Activated gamma-delta T cell treated with anti-CD3 and anti-CD28 coated beads, Interleukin-2, amount 50 U/mL, for 16 hours (primary cell): ENCODE results near the gene CEACAM3.
"Not testable (repeated sequence)": the region's sequence is repeated elsewhere in the genome, so short reads cannot be mapped to it uniquely, and the experiment has no call there.

ENCODE experiments used
- DNase-seq: peaks from one replicate; pipeline ENCODE4 v3.0.0-alpha.2; 2020; ENCODE audit warnings: low read depth

Gene CEACAM3

GRCh38 chr19:41796362-41796761, at the start of gene CEACAM3:
Gene CEACAM3 (plus strand): TSS chr19:41796587. CDS start chr19:41796678, 91 bp downstream.
- DNase-seq = no peak

GRCh38 chr19:41746593-41747227, 49.7 kb upstream of the CEACAM3 start:
- peak; percentile 5 for DNase-seq

GRCh38 chr19:41748012-41748411, 48.4 kb upstream of the CEACAM3 start:
- DNase-seq = no peak

DNA sequence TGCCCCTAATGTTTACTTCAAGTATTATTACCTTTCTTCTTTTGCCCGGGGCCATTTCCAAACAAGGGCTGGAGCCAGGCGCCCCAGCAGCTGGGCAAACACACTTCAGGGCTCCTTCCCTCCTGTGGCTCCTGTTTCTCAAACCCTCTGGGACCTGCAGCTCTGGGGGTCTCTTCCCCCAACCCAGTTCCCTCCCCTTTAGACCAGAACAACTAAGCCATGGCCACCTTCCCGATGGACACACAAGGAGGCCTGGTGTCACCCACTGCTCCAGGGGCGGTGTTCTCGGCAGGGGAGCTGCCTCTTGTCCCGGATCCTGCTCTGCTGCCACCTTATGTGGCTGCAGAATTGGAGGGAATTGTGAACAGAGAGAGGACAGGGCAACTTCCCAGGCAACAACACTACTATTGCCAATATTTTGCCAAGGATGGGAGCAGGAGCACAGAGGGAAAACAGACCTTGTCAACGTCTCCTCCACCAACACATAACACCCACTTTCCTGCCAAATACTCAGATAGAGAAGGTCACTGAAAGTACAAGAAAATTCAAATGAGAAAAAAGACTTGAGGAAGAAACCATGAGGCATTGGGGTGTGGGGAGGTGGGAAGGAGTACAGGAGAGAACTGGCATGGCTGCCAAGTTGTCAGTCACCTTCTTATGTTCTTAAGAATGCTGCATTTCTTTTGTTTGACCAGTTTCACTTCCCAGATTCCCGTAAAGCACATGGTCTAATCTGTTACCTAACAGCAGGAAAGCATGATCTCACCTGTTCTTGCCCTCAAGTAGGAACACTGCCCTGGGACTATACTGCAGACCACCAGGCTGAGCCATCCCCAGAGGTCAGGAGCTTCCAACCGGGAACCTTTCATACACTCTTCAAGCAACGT, 45.9 kb upstream of the CEACAM3 start:
- not testable (repeated sequence) for DNase-seq

GRCh38 chr19:41753159-41753558, 43.2 kb upstream of the CEACAM3 start:
- DNase-seq = peak; percentile 61

- DNase-seq = peak; percentile 53
Measured at GRCh38 chr19:41753936-41754529, 42.4 kb upstream of the CEACAM3 start.

GRCh38 chr19:41755328-41755913, 41.0 kb upstream of the CEACAM3 start, which contains the start of gene CEACAM6:
Gene CEACAM6 (plus strand): TSS chr19:41755530. CDS start chr19:41755639, 109 bp downstream.
- DNase-seq = no peak

DNA sequence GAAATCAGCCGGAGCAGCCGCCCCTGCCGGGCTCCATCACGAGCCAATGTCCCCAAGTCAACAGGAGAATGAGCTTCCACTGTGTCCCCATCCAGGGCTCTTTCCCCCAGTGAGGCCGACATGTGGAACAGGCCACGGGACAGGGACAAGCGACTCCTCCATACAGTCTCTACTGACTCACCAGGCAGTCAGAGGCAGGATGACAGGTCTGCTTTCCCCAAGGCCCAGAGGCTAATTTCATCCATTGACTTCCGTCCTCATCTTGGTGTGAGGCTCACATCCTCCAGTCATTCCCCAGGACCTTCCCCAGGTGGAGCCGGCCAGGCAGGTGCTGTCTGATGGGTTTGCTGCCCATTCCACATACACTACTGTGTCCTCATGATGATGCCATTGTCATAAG, 37.5 kb upstream of the CEACAM3 start:
- no peak for DNase-seq

DNA sequence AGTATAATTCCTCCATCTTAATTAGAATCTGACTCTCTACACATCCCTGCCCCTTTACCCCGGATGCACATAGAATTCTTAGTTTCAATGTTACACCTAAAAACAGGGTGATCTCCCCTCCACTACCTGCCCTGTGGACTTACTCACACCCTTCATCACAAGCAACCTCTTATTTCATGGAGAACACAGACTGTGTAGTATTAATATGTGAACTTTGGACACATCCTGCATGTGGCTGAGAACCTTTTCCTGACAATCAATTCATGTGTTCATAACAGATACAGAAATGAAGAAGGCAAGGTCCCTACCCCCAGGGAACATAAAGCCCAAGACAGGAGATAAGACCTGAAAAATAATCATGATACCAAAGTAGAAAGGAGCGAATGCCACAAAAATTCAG, 29.3 kb upstream of the CEACAM3 start:
- no peak for DNase-seq

GRCh38 chr19:41768105-41768504, 28.3 kb upstream of the CEACAM3 start:
- not testable (repeated sequence) for DNase-seq

DNA sequence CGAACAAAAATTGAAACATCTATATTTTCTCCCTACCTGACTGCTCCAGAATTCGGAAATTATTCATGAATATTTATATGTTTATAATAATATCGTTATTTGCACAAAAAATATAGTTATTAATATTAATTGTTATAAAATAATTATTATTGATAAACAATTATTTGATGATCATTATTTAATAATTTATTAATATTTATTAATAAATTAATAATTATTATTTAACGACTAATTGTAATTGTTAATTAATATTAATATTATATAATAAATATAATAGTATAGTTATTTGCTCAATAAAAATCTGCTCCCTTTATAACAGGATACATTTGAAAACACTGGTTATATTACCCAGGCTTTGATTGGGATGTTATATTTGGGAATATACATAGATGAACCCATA, 26.8 kb upstream of the CEACAM3 start:
- DNase-seq = no peak

GRCh38 chr19:41771410-41771809, 25.0 kb upstream of the CEACAM3 start:
- no peak for DNase-seq

DNA sequence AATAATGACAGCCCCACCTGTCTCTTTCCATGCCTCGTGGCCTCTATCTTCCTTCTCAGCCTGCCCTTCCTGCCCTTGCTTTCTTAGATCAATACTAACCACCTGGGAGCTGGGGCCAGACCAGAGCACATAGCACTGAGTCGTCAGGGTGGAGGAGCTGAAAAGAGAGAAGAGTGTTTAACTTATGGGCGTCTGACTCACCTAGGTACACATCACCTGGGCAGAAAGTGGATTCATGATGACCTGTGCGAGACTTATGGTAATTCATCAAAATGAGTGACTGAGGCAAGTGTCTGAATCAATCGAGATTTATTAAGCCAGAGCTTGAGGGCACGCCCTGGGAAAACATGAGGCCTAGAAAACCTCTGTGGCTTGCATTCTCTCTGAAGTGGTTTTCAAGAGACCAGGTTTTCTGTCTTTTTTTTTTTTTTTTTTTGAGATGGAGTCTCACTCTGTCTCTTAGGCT, 21.8 kb upstream of the CEACAM3 start:
- DNase-seq = no peak

DNA sequence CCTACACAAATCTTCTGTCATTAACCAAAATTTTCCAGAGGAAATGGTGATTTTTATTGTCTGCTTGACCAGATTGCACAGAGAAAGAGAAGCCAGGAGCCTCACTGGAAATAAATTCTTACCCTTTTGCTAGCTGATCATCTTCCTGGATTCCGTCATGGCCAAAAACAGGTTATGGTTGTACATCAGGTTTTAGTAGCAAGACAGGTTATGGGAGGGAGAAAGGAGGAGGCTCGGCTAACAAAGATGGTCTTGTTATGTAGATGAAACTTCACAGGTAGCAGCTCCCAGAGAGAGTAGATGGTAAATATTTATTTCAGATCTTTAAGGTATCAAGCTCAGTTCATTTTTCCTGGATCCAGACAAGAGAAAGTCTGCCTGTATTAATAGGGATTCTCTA, 19.7 kb upstream of the CEACAM3 start:
- DNase-seq = no peak

DNA sequence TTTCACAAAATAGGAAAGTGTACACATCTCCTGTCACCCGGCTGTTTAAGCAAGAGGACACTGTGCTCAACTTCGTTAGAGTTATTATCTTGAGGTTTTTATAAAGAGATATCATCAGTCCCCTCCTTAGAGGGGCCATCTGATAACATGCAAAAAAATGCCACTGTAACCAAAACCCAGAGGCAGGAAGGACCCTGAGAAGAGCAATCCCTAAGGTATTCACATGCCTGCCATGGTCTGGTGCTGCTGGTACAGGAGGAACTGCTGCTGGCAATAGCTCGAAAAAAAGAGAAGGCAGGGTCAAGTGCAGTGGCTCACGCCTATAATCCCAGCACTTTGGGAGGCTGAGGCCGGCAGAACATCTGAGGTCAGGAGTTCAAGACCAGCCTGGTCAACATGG, 12.8 kb upstream of the CEACAM3 start:
- DNase-seq = no peak

DNA sequence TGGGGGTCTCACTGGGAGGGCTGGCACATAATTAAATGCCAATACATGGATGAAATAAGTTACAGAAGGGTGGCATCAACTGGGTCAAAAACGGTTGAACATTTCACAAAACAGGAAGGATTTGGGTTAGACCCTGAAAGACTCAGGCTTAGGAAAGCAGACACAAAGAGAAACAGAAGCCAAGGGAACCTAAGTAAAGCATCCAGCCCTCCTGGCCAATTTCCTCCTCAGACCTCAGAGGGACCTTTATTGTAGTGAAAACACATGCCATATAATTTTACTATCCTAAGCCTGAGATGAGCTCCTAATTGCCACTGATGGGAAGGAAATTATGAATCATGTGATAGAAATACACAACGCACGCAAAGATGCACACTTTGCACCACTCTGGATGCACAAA, 12.1 kb upstream of the CEACAM3 start:
- DNase-seq = no peak

DNA sequence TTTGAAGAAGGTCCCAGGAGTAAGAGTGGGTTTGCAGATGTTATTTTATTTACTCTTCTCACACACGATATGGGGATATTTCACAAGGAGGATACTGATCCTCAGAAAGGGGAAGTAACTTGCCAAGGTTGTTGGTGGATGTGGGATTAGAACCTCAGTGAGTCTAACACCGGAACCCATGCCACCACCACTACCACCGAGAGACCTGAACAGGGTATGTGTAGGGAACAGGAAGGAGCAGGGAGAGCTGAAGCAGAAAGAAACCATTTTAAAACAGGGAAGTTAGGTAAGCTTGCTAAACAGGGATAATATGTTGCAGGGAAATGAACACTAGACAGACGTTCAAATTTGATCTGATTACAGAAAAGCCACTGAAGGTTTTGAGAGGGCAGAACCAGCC, 11.6 kb upstream of the CEACAM3 start:
- DNase-seq = no peak

GRCh38 chr19:41785653-41786052, 10.7 kb upstream of the CEACAM3 start:
- peak; percentile 49 for DNase-seq

GRCh38 chr19:41787055-41787454, 9.3 kb upstream of the CEACAM3 start:
- DNase-seq = no peak

DNA sequence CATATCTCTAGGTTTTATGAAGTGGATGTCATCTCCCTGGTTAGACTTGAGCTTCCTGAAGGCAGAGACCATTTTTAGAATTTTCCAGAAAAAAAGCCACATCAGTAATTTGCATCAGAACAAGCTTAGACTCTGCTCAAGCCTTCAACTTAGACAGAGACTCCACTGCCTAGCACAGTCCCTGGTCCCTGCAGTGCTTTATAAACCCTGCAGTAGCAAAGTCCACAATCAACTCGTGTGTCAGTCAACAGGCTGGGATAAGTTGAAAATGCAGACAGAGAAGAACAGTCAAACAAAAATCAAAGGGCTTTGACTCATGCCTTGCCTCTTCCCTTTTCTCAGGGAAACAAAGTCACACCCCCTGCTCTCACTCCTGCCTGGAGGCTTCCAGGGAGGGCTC, 7.9 kb upstream of the CEACAM3 start:
- DNase-seq = not testable (repeated sequence)

- not testable (repeated sequence) for DNase-seq
Measured at GRCh38 chr19:41789053-41789452, 7.3 kb upstream of the CEACAM3 start.
